GM21723 (cell line): ENCODE data around the gene FOXO3.
A peak's percentile ranks its signal among the peaks of the same experiment; 100 is the strongest.
"Not testable (repeated sequence)": the region's sequence is repeated elsewhere in the genome, so short reads cannot be mapped to it uniquely, and the experiment has no call there.

ENCODE experiments used
- ATAC-seq: cut with Tn5 transposase; IDR thresholded peaks from one replicate; pipeline ENCODE4 v1.9.1; 2021; ENCODE audit warnings: mild to moderate bottlenecking, moderate library complexity; ENCODE audit not compliant: unreplicated experiment

FOXO3 gene

GRCh38 chr6:108560463-108561308, at the start of gene FOXO3:
Gene FOXO3 (plus strand): TSS chr6:108560917. CDS start chr6:108561209, 292 bp downstream.
- ATAC-seq: no peak

- ATAC-seq: no peak
Measured at GRCh38 chr6:108518714-108519576, 41.8 kb upstream of the FOXO3 start.

- no peak for ATAC-seq
Measured at GRCh38 chr6:108521616-108522107, 39.1 kb upstream of the FOXO3 start.

GRCh38 chr6:108523697-108524096, 37.0 kb upstream of the FOXO3 start:
- no peak for ATAC-seq

- ATAC-seq: no peak
Measured at GRCh38 chr6:108524528-108525248, 36.0 kb upstream of the FOXO3 start.

GRCh38 chr6:108526739-108527174, 34.0 kb upstream of the FOXO3 start:
- no peak for ATAC-seq

- ATAC-seq: no peak
Measured at GRCh38 chr6:108528878-108529277, 31.8 kb upstream of the FOXO3 start.

- no peak for ATAC-seq
Measured at GRCh38 chr6:108531332-108531731, 29.4 kb upstream of the FOXO3 start.

- no peak for ATAC-seq
Measured at GRCh38 chr6:108535114-108535742, 25.5 kb upstream of the FOXO3 start.

GRCh38 chr6:108535920-108536535, 24.7 kb upstream of the FOXO3 start:
- not testable (repeated sequence) for ATAC-seq

GRCh38 chr6:108541843-108542759, 18.6 kb upstream of the FOXO3 start:
- peak; percentile 71 for ATAC-seq

GRCh38 chr6:108543175-108543940, 17.4 kb upstream of the FOXO3 start:
- no peak for ATAC-seq

GRCh38 chr6:108544606-108545005, 16.1 kb upstream of the FOXO3 start:
- ATAC-seq: no peak

- no peak for ATAC-seq
Measured at GRCh38 chr6:108546079-108547049, 14.4 kb upstream of the FOXO3 start.

- ATAC-seq: no peak
Measured at GRCh38 chr6:108549241-108549640, 11.5 kb upstream of the FOXO3 start.

GRCh38 chr6:108549741-108550140, 11.0 kb upstream of the FOXO3 start:
- no peak for ATAC-seq

GRCh38 chr6:108550256-108550655, 10.5 kb upstream of the FOXO3 start:
- ATAC-seq: no peak
